Activated CD8-positive, alpha-beta memory T cell treated with anti-CD3 and anti-CD28 coated beads for 4 hours (primary cell): Measurements from ENCODE around the gene FCMR.
"Not testable (repeated sequence)": the region's sequence is repeated elsewhere in the genome, so short reads cannot be mapped to it uniquely, and the experiment has no call there.

Source experiments
- DNase-seq, 2 donors: peaks; one replicate each; pipeline ENCODE4 v3.0.0-alpha.2; 2020; ENCODE audit warnings: low read depth in 2 of 2

The FCMR gene

DNA sequence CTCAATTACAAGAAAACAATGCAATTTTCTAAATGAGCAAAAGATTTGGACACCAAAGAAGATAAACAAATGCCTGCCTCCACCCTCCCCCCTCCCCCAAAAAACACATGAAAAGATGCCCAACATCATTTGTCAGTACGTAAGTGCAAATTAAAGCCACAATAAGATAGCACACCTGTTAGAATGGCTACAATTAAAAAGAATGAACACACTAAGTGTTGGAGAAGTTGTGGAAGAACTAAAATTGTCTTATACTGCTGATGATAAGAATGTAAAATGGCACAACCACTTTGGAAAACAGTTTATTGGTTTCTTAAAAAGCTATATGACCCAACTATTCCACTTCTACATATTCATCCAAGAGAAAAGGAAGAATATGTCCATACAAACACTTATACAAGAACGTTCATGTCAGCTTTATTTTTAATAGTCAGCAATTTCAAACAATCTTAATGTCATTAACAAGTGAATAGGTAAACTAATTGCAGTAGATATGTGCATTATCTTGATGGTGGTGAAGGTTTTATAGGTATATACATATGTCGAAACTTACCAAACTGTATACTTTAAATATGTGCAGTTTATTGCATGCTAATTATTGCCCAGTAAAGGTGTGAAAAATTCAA lies 45.9 kb downstream of the FCMR start:
- no peak for DNase-seq

- no peak for DNase-seq
Observed at GRCh38 chr1:206873603-206874188, 48.0 kb downstream of the FCMR start.

DNA sequence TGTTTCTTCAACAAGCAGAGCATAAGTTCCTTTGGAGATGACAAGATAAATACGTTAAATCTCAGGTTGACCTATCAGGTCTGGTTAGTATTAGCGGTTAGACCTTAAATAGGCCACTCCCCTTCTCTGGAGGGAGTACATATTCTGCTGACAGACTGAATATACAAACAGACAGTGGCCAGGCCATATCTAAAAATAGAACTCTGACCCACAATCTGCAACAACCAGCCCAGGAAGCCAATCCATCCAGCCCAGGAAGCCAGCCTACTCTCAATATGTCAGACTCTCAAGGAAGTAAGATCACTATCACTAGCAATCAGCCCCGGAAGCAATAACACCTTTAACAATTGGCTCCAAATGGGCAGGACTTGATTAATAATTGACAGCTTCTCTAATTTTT lies 49.6 kb downstream of the FCMR start:
- DNase-seq = no peak

DNA sequence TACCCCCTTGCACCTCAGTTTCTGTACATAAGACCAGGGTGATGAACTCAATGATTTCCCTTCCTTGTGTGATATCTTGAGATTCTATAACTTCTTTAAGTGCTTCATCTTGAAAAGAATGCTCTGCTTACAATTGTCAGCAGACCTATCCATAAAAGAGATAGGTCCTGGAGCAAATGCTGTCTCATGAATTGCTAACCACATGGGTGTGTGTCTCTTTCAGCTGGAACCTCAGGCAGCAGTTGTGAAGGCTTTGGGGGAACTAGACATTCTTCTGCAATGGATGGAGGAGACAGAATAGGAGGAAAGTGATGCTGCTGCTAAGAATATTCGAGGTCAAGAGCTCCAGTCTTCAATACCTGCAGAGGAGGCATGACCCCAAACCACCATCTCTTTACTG lies 53.5 kb downstream of the FCMR start:
- DNase-seq = no peak

- DNase-seq = no peak
Observed at GRCh38 chr1:206867716-206868115, 54.0 kb downstream of the FCMR start.

DNA sequence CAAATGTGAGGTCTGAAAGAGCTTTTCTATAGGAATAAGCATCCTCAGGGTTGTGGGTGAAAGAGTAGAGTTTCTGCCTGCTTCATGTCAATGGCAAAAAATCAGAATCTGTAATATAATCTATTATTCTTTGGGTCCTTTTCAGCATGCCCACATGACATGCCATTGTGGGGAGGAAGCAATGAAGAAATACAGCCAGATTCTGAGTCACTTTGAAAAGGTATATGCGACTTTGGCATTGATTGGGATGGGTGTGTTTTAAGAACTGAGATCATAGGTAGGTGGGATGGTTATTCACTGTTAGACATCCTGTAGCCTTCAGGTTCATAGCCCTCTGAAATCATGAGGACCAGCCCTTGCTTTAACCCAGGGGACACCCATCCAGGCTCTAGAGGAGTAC lies 54.5 kb downstream of the FCMR start:
- no peak for DNase-seq

DNA sequence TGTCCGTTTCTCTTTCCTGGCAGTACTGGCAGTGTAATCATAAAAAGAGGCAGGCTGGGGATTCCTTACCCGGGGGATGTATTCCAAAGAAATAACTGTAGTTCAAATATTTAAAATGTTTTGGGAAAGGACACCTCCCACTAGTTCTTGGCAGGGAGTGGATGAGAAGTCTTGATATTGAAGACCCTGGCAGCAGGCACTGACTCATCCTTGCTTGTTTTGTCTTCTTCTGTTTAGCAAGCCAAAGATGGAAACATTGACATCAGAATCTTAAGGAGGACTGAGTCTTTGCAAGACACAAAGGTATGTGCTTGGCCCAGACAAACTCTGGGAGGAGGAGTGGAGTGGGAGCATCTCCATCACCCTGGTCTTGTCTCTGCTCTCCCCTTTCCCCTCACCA lies 55.7 kb downstream of the FCMR start:
- no peak for DNase-seq

DNA sequence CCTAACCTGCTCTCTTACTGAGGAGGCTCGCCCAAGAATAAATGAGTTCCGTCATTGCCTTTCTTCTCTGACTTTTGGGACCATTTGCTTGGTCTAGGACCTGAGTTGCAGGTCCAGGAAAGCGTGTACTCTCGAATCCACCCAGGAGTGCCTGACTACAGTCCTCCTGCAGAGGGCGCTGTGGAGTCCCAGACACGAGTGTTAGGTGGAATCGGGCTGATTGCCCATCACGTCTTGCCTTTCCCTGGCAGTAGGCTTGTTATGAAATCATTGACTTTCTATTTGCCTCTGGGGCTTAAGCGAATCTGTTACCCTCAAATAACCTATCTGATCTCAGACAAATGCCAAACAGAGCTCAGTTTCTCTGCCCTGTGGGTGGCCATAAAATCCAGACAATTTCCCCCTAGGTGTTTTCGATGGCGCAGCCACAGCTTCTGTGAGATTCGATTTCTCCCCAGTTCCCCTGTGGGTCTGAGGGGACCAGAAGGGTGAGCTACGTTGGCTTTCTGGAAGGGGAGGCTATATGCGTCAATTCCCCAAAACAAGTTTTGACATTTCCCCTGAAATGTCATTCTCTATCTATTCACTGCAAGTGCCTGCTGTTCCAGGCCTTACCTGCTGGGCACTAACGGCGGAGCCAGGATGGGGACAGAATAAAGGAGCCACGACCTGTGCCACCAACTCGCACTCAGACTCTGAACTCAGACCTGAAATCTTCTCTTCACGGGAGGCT lies 56.6 kb downstream of the FCMR start, which contains the start of gene IL20:
Gene IL20 (plus strand): TSS at position 685 of the 733 bp plus-strand sequence. CDS start 230 bp downstream, outside the sequence.
- DNase-seq = peak; percentile 71 to 72

DNA sequence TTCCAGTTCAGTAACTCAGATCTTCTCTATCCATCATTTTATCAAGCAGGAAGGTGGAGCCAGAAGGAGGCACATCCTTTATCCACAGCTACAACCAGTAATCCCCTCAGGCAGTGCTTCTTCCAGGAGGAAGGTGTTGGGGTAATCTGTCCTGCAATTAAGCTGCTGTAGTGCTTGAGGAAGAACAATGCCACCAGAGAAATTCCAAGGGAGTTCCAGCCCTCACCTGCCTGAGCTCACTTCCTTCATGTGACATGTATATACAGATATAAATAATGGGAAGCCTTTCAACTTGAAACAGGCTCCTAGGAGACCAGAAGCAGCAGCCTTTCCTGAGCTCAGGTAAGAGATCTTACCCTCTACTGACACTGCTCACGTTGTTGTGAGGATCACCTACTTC lies 58.5 kb downstream of the FCMR start:
- DNase-seq = no peak

DNA sequence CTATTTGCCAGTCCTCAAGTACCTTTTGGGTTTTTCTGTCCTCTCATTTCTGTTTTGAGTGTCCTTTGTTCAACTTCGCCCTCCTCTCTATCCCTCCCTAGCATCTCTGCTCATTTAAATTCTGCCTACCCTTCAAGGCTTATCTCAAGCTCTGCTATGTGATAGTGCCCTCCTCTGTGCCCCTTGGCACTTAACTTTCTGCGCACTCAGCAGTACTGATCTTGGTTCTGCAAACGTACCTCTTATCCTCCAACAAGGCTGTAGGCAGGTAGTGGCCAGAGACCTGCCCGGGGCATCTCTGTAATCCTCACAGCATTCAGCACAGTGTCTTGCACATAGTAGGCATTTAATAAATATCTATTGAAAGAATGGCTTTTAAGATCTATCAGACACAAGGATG lies 61.6 kb downstream of the FCMR start:
- no peak for DNase-seq

GRCh38 chr1:206859082-206859521 lies 62.6 kb downstream of the FCMR start:
- no peak for DNase-seq

DNA sequence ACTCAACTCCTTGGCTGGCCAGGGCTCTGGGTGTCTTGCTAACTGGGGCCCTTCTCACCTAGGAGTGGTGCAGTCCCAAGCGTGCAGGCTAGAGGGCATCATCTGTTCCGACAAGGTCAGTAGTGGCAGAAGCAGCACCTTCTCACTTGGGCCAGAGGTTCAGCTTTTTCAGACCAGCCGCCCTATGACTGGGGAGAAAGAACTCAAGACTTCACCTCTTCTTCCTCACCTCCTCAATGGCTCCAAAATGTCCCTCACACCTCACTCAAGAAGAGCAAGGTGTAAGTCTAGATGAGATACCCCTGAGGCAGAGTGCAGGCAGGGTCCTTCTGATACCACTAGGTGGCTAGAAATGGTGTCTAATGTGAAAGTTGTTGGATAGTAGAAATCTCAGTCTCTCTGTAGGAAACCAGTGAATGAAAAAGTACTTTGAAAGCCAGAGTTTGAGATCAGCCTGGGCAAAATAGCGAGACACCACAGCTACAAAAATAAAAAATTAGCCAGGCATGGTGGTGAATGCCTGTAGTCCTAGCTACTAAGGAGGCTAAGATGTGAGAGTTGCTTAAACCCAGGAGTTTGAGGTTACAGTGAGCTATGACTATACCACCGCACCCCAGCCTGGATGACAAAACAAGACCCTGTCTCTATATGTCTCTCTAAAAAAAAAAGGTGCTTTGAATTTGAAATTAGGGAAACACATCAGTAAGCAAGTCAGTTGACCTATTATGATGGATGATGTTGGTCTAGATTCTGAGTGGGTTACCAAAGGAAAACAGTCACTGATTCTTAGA lies 64.9 kb downstream of the FCMR start:
- DNase-seq = no peak

DNA sequence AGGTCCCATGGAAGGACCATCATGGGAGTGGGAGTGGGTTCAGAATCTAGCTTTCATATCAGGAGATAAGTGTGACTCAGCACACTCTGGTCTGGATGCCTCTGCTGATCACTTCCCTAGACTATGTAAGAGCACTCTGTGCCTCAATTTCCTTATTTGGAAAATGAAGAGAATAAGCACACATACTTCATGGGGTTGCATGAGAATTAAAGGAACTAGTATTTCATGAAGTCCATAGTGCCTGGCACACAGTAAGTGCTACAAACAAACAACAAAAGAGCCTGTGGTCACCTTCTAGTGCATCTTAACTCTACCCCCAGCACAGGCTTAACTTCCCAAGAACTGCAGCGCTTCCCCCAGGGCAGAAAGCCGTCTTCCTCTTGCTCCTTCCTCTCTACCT lies 65.9 kb downstream of the FCMR start:
- DNase-seq = no peak

GRCh38 chr1:206854401-206855129 lies 67.2 kb downstream of the FCMR start:
- DNase-seq = no peak

GRCh38 chr1:206853696-206854095 lies 68.0 kb downstream of the FCMR start:
- DNase-seq = not testable (repeated sequence)
